Activated naive CD4-positive, alpha-beta T cell treated with anti-CD3 and anti-CD28 coated beads, Interleukin-2, amount 50 U/mL, for 72 hours (primary cell): ENCODE results near the gene PADI6. TPM values are rescaled to one million over a fixed set of nuclear protein-coding genes. Genes with fewer than 3 reads are reported as not detected.

ENCODE experiments used
- ATAC-seq, 2 donors: fragments of 150-1000 bp; cut with Tn5 transposase; 2 replicates each; pipeline ENCODE4 v1.10.0; 2021; ENCODE audit warnings: mild to moderate bottlenecking in 2 of 2, moderate library complexity in 2 of 2
- DNase-seq, 2 donors: peaks; one replicate each; pipeline ENCODE4 v3.0.0; 2021 to 2022; ENCODE audit warnings: low spot score in 2 of 2
- H3K27ac Mint-ChIP-seq, 2 donors: one replicate each; pipeline ENCODE4 v1.8.0; 2022; ENCODE audit warnings: mild to moderate bottlenecking in 2 of 2, mixed read lengths in 2 of 2
- H3K36me3 Mint-ChIP-seq, 2 donors: one replicate each; pipeline ENCODE4 v1.8.0; 2022; ENCODE audit warnings: mixed read lengths in 2 of 2
- H3K9me3 Mint-ChIP-seq, 2 donors: one replicate each; pipeline ENCODE4 v1.8.0; 2022; ENCODE audit warnings: mixed read lengths in 2 of 2
- total RNA-seq, 2 donors: library from RNA; stranded (reverse); gene quantifications; one replicate each; pipeline ENCODE4 v1.2.3, GENCODE V29; 2022

PADI6 gene
- total RNA-seq, 2 donors from 2014 or later: not detected

- no peak for DNase-seq
- ATAC-seq: peak in 1 of 2 donors; percentile 22
- peak overlapping the region in 1 of 2 donors; percentile 38 for H3K27ac Mint-ChIP-seq
- no peaks in the 10 kb centered on the region for H3K9me3 Mint-ChIP-seq
- H3K36me3 Mint-ChIP-seq: peaks cover 28 to 30% of the 10 kb centered on the region in 2 donors
Measured at GRCh38 chr1:17412093-17412870, 40.3 kb downstream of the PADI6 start.

- Mint-ChIP-seq H3K36me3 (peaks cover 27 to 28% of the 10 kb centered on the region in 2 donors), H3K27ac (no peak overlapping the region), H3K9me3 (no peaks in the 10 kb centered on the region)
- ATAC-seq (no peak), DNase-seq (no peak)
Measured at GRCh38 chr1:17414022-17414421, 42.0 kb downstream of the PADI6 start.

GRCh38 chr1:17416389-17416788, 44.4 kb downstream of the PADI6 start:
- Mint-ChIP-seq H3K9me3 (no peaks in the 10 kb centered on the region), H3K27ac (no peak overlapping the region), H3K36me3 (peaks cover 27% of the 10 kb centered on the region in 2 donors)
- ATAC-seq (no peak), DNase-seq (no peak)

GRCh38 chr1:17419626-17420328, 47.8 kb downstream of the PADI6 start:
- Mint-ChIP-seq H3K9me3 (no peaks in the 10 kb centered on the region), H3K27ac (peak overlapping the region in 1 of 2 donors; percentile 55), H3K36me3 (peaks cover 26 to 32% of the 10 kb centered on the region in 2 donors)
- DNase-seq: peak; percentile 65 to 83
- peak; percentile 72 to 82 for ATAC-seq

- Mint-ChIP-seq H3K9me3 (no peaks in the 10 kb centered on the region), H3K36me3 (peaks cover 22 to 34% of the 10 kb centered on the region in 2 donors), H3K27ac (peak overlapping the region in 1 of 2 donors; percentile 55)
- ATAC-seq (no peak), DNase-seq (no peak)
Measured at GRCh38 chr1:17420391-17420918, 48.5 kb downstream of the PADI6 start.

- no peaks in the 10 kb centered on the region for H3K9me3 Mint-ChIP-seq
- peaks cover 27 to 35% of the 10 kb centered on the region in 2 donors for H3K36me3 Mint-ChIP-seq
- ATAC-seq (no peak), DNase-seq (no peak)
- no peak overlapping the region for H3K27ac Mint-ChIP-seq
Measured at GRCh38 chr1:17422461-17422860, 50.5 kb downstream of the PADI6 start.

GRCh38 chr1:17423781-17424245, 51.8 kb downstream of the PADI6 start:
- peaks cover 31 to 35% of the 10 kb centered on the region in 2 donors for H3K36me3 Mint-ChIP-seq

GRCh38 chr1:17425806-17426600, 54.0 kb downstream of the PADI6 start:
- ATAC-seq (no peak), DNase-seq (no peak)
- H3K27ac Mint-ChIP-seq: peak overlapping the region in 1 of 2 donors; percentile 72
- H3K9me3 Mint-ChIP-seq: no peaks in the 10 kb centered on the region
- peaks cover 27 to 28% of the 10 kb centered on the region in 2 donors for H3K36me3 Mint-ChIP-seq

More at GRCh38 chr1:17423781-17424245, 51.8 kb downstream of the PADI6 start:
- peak overlapping the region in 1 of 2 donors; percentile 27 for H3K27ac Mint-ChIP-seq
- H3K9me3 Mint-ChIP-seq: no peaks in the 10 kb centered on the region
- no peak for ATAC-seq
- DNase-seq: no peak

- ATAC-seq (no peak), DNase-seq (no peak)
- Mint-ChIP-seq H3K27ac (no peak overlapping the region), H3K9me3 (no peaks in the 10 kb centered on the region), H3K36me3 (peaks cover 27 to 32% of the 10 kb centered on the region in 2 donors)
Measured at GRCh38 chr1:17427696-17428660, 56.0 kb downstream of the PADI6 start.

- no peak for DNase-seq
- Mint-ChIP-seq H3K36me3 (peaks cover 23 to 25% of the 10 kb centered on the region in 2 donors), H3K9me3 (no peaks in the 10 kb centered on the region), H3K27ac (peak overlapping the region in 1 of 2 donors; percentile 29)
- no peak for ATAC-seq
Measured at GRCh38 chr1:17429183-17429582, 57.2 kb downstream of the PADI6 start.

- peak overlapping the region in 1 of 2 donors; percentile 22 for H3K27ac Mint-ChIP-seq
- H3K9me3 Mint-ChIP-seq: no peaks in the 10 kb centered on the region
- peaks cover 25 to 32% of the 10 kb centered on the region in 2 donors for H3K36me3 Mint-ChIP-seq
- DNase-seq (no peak), ATAC-seq (no peak)
Measured at GRCh38 chr1:17432412-17432811, 60.4 kb downstream of the PADI6 start.

- DNase-seq (no peak), ATAC-seq (no peak)
- H3K27ac Mint-ChIP-seq: peak overlapping the region; percentile 37 to 72
- H3K36me3 Mint-ChIP-seq: peaks cover 25 to 32% of the 10 kb centered on the region in 2 donors
- H3K9me3 Mint-ChIP-seq: no peaks in the 10 kb centered on the region
Measured at GRCh38 chr1:17433261-17433660, 61.3 kb downstream of the PADI6 start.

- H3K36me3 Mint-ChIP-seq: peaks cover 28 to 31% of the 10 kb centered on the region in 2 donors
- peak overlapping the region; percentile 30 to 90 for H3K27ac Mint-ChIP-seq
- H3K9me3 Mint-ChIP-seq: no peaks in the 10 kb centered on the region
- ATAC-seq: no peak
- no peak for DNase-seq
Measured at GRCh38 chr1:17434016-17434415, 62.0 kb downstream of the PADI6 start.

GRCh38 chr1:17434601-17435000, 62.6 kb downstream of the PADI6 start:
- no peaks in the 10 kb centered on the region for H3K9me3 Mint-ChIP-seq
- H3K27ac Mint-ChIP-seq: no peak overlapping the region
- no peak for ATAC-seq
- peaks cover 30 to 33% of the 10 kb centered on the region in 2 donors for H3K36me3 Mint-ChIP-seq
- no peak for DNase-seq

GRCh38 chr1:17436380-17437174, 64.6 kb downstream of the PADI6 start:
- Mint-ChIP-seq H3K36me3 (peaks cover 34 to 37% of the 10 kb centered on the region in 2 donors), H3K9me3 (no peaks in the 10 kb centered on the region), H3K27ac (peak overlapping the region; percentile 37 to 79)
- ATAC-seq: no peak
- no peak for DNase-seq
